BLaER1 (cell line): Measurements from ENCODE around the gene PLPPR4.
"Not testable (repeated sequence)": the region's sequence is repeated elsewhere in the genome, so short reads cannot be mapped to it uniquely, and the experiment has no call there.

ENCODE experiments used
- H3K27ac ChIP-seq: shearing (Covaris generic); formaldehyde crosslinking; 2 replicates; pipeline ENCODE4 v1.8.1; 2022
- H3K27me3 ChIP-seq: shearing (Covaris generic); formaldehyde crosslinking; 2 replicates; pipeline ENCODE4 v1.8.1; 2022
- H3K36me3 ChIP-seq: shearing (Covaris generic); formaldehyde crosslinking; 2 replicates; pipeline ENCODE4 v1.8.1; 2022
- H3K4me1 ChIP-seq: shearing (Covaris generic); formaldehyde crosslinking; 2 replicates; pipeline ENCODE4 v1.8.1; 2022
- H3K4me2 ChIP-seq: shearing (Covaris generic); formaldehyde crosslinking; 2 replicates; pipeline ENCODE4 v1.8.1; 2022
- H3K4me3 ChIP-seq: shearing (Covaris generic); formaldehyde crosslinking; 2 replicates; pipeline ENCODE4 v1.8.1; 2022
- H3K9ac ChIP-seq: shearing (Covaris generic); formaldehyde crosslinking; 2 replicates; pipeline ENCODE4 v1.8.1; 2022
- H3K9me3 ChIP-seq: shearing (Covaris generic); formaldehyde crosslinking; 2 replicates; pipeline ENCODE4 v1.8.1; 2022
- H4K20me1 ChIP-seq: shearing (Covaris generic); formaldehyde crosslinking; 2 replicates; pipeline ENCODE4 v1.8.1; 2022
- Cebpa-rat ChIP-seq: shearing (Covaris generic); IDR thresholded peaks from 2 replicates; pipeline ENCODE4 v1.8.1; 2022

The PLPPR4 gene

GRCh38 chr1:99265124-99265523, 832 bp downstream of the PLPPR4 start:
- H3K4me3 ChIP-seq: no peak overlapping the region
- no peaks in the 10 kb centered on the region for H3K4me1 ChIP-seq
- H3K4me2 ChIP-seq: no peak overlapping the region
- H3K27ac ChIP-seq: no peak overlapping the region
- TF ChIP-seq Cebpa-rat: no peak
- no peaks in the 10 kb centered on the region for H4K20me1 ChIP-seq
- no peaks in the 10 kb centered on the region for H3K27me3 ChIP-seq
- no peak overlapping the region for H3K9ac ChIP-seq
- H3K9me3 ChIP-seq: no peaks in the 10 kb centered on the region
- H3K36me3 ChIP-seq: no peaks in the 10 kb centered on the region

GRCh38 chr1:99266726-99267125, 2.4 kb downstream of the PLPPR4 start:
- Histone ChIP-seq H3K9me3 (no peaks in the 10 kb centered on the region), H3K4me3 (no peak overlapping the region), H4K20me1 (no peaks in the 10 kb centered on the region), H3K27me3 (no peaks in the 10 kb centered on the region), H3K4me1 (no peaks in the 10 kb centered on the region), H3K27ac (no peak overlapping the region), H3K4me2 (no peak overlapping the region), H3K36me3 (no peaks in the 10 kb centered on the region), H3K9ac (no peak overlapping the region)
- no peak for TF ChIP-seq Cebpa-rat

- Histone ChIP-seq H3K27me3 (no peaks in the 10 kb centered on the region), H3K4me2 (no peak overlapping the region), H3K9me3 (no peaks in the 10 kb centered on the region), H4K20me1 (no peaks in the 10 kb centered on the region), H3K36me3 (no peaks in the 10 kb centered on the region), H3K4me3 (no peak overlapping the region), H3K9ac (no peak overlapping the region), H3K27ac (no peak overlapping the region), H3K4me1 (no peaks in the 10 kb centered on the region)
- TF ChIP-seq Cebpa-rat: no peak
Measured at GRCh38 chr1:99268021-99268420, 3.7 kb downstream of the PLPPR4 start.

GRCh38 chr1:99269321-99269720, 5.0 kb downstream of the PLPPR4 start:
- Histone ChIP-seq H3K27ac (no peak overlapping the region), H3K4me1 (no peaks in the 10 kb centered on the region)

GRCh38 chr1:99270646-99271045, 6.4 kb downstream of the PLPPR4 start:
- H3K4me3 ChIP-seq: no peak overlapping the region
- H3K9me3 ChIP-seq: no peaks in the 10 kb centered on the region
- no peaks in the 10 kb centered on the region for H4K20me1 ChIP-seq
- no peak overlapping the region for H3K9ac ChIP-seq
- no peaks in the 10 kb centered on the region for H3K4me1 ChIP-seq
- no peak overlapping the region for H3K4me2 ChIP-seq
- no peaks in the 10 kb centered on the region for H3K36me3 ChIP-seq
- H3K27me3 ChIP-seq: no peaks in the 10 kb centered on the region
- H3K27ac ChIP-seq: no peak overlapping the region
- no peak for TF ChIP-seq Cebpa-rat

More at GRCh38 chr1:99269321-99269720, 5.0 kb downstream of the PLPPR4 start:
- Histone ChIP-seq H3K27me3 (no peaks in the 10 kb centered on the region), H3K9me3 (no peaks in the 10 kb centered on the region), H4K20me1 (no peaks in the 10 kb centered on the region), H3K9ac (no peak overlapping the region), H3K36me3 (no peaks in the 10 kb centered on the region), H3K4me3 (no peak overlapping the region), H3K4me2 (no peak overlapping the region)
- TF ChIP-seq Cebpa-rat: no peak

- Histone ChIP-seq H3K4me2 (no peak overlapping the region), H3K9ac (no peak overlapping the region), H4K20me1 (no peaks in the 10 kb centered on the region), H3K4me3 (no peak overlapping the region), H3K27me3 (no peaks in the 10 kb centered on the region), H3K27ac (no peak overlapping the region), H3K9me3 (no peaks in the 10 kb centered on the region), H3K36me3 (no peaks in the 10 kb centered on the region), H3K4me1 (no peaks in the 10 kb centered on the region)
- TF ChIP-seq Cebpa-rat: no peak
Measured at GRCh38 chr1:99271249-99271648, 7.0 kb downstream of the PLPPR4 start.

GRCh38 chr1:99277066-99277465, 12.8 kb downstream of the PLPPR4 start:
- Histone ChIP-seq H3K4me3 (no peak overlapping the region), H3K9ac (no peak overlapping the region), H4K20me1 (no peaks in the 10 kb centered on the region), H3K27ac (no peak overlapping the region), H3K9me3 (no peaks in the 10 kb centered on the region), H3K4me1 (no peaks in the 10 kb centered on the region), H3K36me3 (no peaks in the 10 kb centered on the region), H3K4me2 (no peak overlapping the region), H3K27me3 (no peaks in the 10 kb centered on the region)
- no peak for TF ChIP-seq Cebpa-rat

- Histone ChIP-seq H4K20me1 (no peaks in the 10 kb centered on the region), H3K9me3 (no peaks in the 10 kb centered on the region), H3K36me3 (no peaks in the 10 kb centered on the region), H3K27ac (no peak overlapping the region), H3K4me3 (no peak overlapping the region), H3K4me2 (no peak overlapping the region), H3K9ac (no peak overlapping the region), H3K27me3 (no peaks in the 10 kb centered on the region), H3K4me1 (no peaks in the 10 kb centered on the region)
- no peak for TF ChIP-seq Cebpa-rat
Measured at GRCh38 chr1:99279525-99279924, 15.2 kb downstream of the PLPPR4 start.

- Histone ChIP-seq H3K4me1 (no peaks in the 10 kb centered on the region), H3K27ac (no peak overlapping the region), H3K9ac (no peak overlapping the region), H3K4me3 (no peak overlapping the region), H3K4me2 (no peak overlapping the region), H4K20me1 (no peaks in the 10 kb centered on the region), H3K27me3 (no peaks in the 10 kb centered on the region), H3K9me3 (no peaks in the 10 kb centered on the region), H3K36me3 (no peaks in the 10 kb centered on the region)
- TF ChIP-seq Cebpa-rat: no peak
Measured at GRCh38 chr1:99281105-99281504, 16.8 kb downstream of the PLPPR4 start.

GRCh38 chr1:99282536-99282935, 18.2 kb downstream of the PLPPR4 start:
- Histone ChIP-seq H4K20me1 (no peaks in the 10 kb centered on the region), H3K4me1 (no peaks in the 10 kb centered on the region), H3K27ac (no peak overlapping the region), H3K4me3 (no peak overlapping the region), H3K9ac (no peak overlapping the region), H3K27me3 (no peaks in the 10 kb centered on the region), H3K4me2 (no peak overlapping the region), H3K36me3 (no peaks in the 10 kb centered on the region), H3K9me3 (no peaks in the 10 kb centered on the region)
- no peak for TF ChIP-seq Cebpa-rat

- not testable (repeated sequence) for H3K4me1 ChIP-seq, H3K9ac ChIP-seq, H3K27me3 ChIP-seq, H3K4me2 ChIP-seq, H3K27ac ChIP-seq, H3K4me3 ChIP-seq, H4K20me1 ChIP-seq, H3K9me3 ChIP-seq, H3K36me3 ChIP-seq
Measured at GRCh38 chr1:99283521-99283920, 19.2 kb downstream of the PLPPR4 start.
